Mammary epithelial cell (primary cell): ENCODE data around the gene THAP9.

Experiments
- CTCF ChIP-seq, 2 donors: IDR thresholded peaks in 1 of 2; conservative IDR thresholded peaks in 1 of 2; 2 replicates each; pipeline ENCODE4 v1.5.1; 2011 to 2012; ENCODE audit warnings: inconsistent platforms in 2 of 2, low read length in 2 of 2, mild to moderate bottlenecking in 2 of 2, control low read depth in 1 of 2, low read depth in 1 of 2; ENCODE audit not compliant: insufficient read depth in 1 of 2; ENCODE audit errors: extremely low read depth in 1 of 2
- EZH2 ChIP-seq: IDR thresholded peaks from 2 replicates; pipeline ENCODE4 v1.6.1; 2012; ENCODE audit warnings: low read length, inconsistent platforms, borderline replicate concordance

- TF ChIP-seq CTCF (conservative IDR thresholded peaks at IDR 0.05 in 1 of 2, IDR thresholded peaks at IDR 0.05 in 1 of 2; ENCODE audit: extremely low read depth in 1 of 2, insufficient read depth in 1 of 2, low read depth in 1 of 2, low read length in 2 of 2) (no peak), EZH2 (no peak)
Measured at GRCh38 chr4:82939414-82939813, 38.9 kb downstream of the THAP9 start.
